MM.1S (cell line): Measurements from ENCODE around the gene DNASE1L3.

Experiments used
- DNase-seq: peaks from one replicate; pipeline ENCODE4 v3.0.0-alpha.2; 2015
- H2AFZ ChIP-seq: fragments of 300-600 bp; sonication (generic); 2 replicates; pipeline ENCODE4 v1.6.0; 2016; ENCODE audit warnings: antibody characterized with exemption, low read length
- H3F3A ChIP-seq: fragments of 300-600 bp; sonication (generic); 2 replicates; pipeline ENCODE4 v1.6.1; 2016; ENCODE audit warnings: mild to moderate bottlenecking, antibody characterized with exemption, low read length, moderate library complexity, mixed read lengths; ENCODE audit not compliant: insufficient read depth
- H3K27ac ChIP-seq: fragments of 300-600 bp; sonication (generic); 2 replicates; pipeline ENCODE4 v1.5.1; 2016; ENCODE audit warnings: mild to moderate bottlenecking, low read length
- H3K27me3 ChIP-seq: fragments of 300-600 bp; sonication (generic); replicated peaks from 2 replicates; pipeline ENCODE4 v1.6.0; 2016; ENCODE audit warnings: low read length; ENCODE audit not compliant: insufficient read depth
- H3K36me3 ChIP-seq: fragments of 300-600 bp; sonication (generic); replicated peaks from 2 replicates; pipeline ENCODE4 v1.6.1; 2016; ENCODE audit warnings: mild to moderate bottlenecking, low read length, mixed read lengths; ENCODE audit not compliant: insufficient read depth
- H3K4me1 ChIP-seq: fragments of 300-600 bp; sonication (generic); 2 replicates; pipeline ENCODE4 v1.6.1; 2016; ENCODE audit warnings: low read length, mixed read lengths
- H3K4me2 ChIP-seq: fragments of 300-600 bp; sonication (generic); 2 replicates; pipeline ENCODE4 v1.6.0; 2016; ENCODE audit warnings: low read depth, low read length
- H3K4me3 ChIP-seq: fragments of 300-600 bp; sonication (generic); 2 replicates; pipeline ENCODE4 v1.5.1; 2016; ENCODE audit warnings: low read length, mixed read lengths
- H3K79me2 ChIP-seq: fragments of 300-600 bp; sonication (generic); 2 replicates; pipeline ENCODE4 v1.6.1; 2016; ENCODE audit warnings: mixed run types, low read length, mixed read lengths
- H3K9ac ChIP-seq: fragments of 300-600 bp; sonication (generic); 2 replicates; pipeline ENCODE4 v1.6.1; 2016; ENCODE audit warnings: low read length, mixed read lengths
- H3K9me2 ChIP-seq: fragments of 300-600 bp; sonication (generic); replicated peaks from 2 replicates; pipeline ENCODE4 v1.6.1; 2016; ENCODE audit warnings: mild to moderate bottlenecking, low read length, mixed read lengths; ENCODE audit not compliant: insufficient read depth
- H3K9me3 ChIP-seq: fragments of 300-600 bp; sonication (generic); replicated peaks from 2 replicates; pipeline ENCODE4 v1.6.1; 2016; ENCODE audit warnings: mild to moderate bottlenecking, low read length, mixed read lengths; ENCODE audit not compliant: insufficient read depth
- H4K20me1 ChIP-seq: fragments of 300-600 bp; sonication (generic); 2 replicates; pipeline ENCODE4 v1.6.1; 2016; ENCODE audit warnings: mild to moderate bottlenecking, low read length, moderate library complexity, mixed read lengths; ENCODE audit not compliant: insufficient read depth
- EZH2 ChIP-seq: fragments of 300-600 bp; sonication (generic); optimal IDR thresholded peaks from 2 replicates; pipeline ENCODE3; 2017; ENCODE audit warnings: low read depth, mild to moderate bottlenecking, antibody characterized with exemption, low read length, mixed read lengths
- EZH2phosphoT487 ChIP-seq: fragments of 300-600 bp; sonication (generic); IDR thresholded peaks from 2 replicates; pipeline ENCODE4 v1.6.1; 2018; ENCODE audit warnings: antibody characterized with exemption, low read length
- TF ChIP-seq, protein P1 (sequence below): fragments of 300-600 bp; sonication (generic); IDR thresholded peaks from 2 replicates; pipeline ENCODE4 v1.5.1; 2016; ENCODE audit warnings: antibody characterized with exemption, low read length, mixed read lengths

The DNASE1L3 gene

DNA sequence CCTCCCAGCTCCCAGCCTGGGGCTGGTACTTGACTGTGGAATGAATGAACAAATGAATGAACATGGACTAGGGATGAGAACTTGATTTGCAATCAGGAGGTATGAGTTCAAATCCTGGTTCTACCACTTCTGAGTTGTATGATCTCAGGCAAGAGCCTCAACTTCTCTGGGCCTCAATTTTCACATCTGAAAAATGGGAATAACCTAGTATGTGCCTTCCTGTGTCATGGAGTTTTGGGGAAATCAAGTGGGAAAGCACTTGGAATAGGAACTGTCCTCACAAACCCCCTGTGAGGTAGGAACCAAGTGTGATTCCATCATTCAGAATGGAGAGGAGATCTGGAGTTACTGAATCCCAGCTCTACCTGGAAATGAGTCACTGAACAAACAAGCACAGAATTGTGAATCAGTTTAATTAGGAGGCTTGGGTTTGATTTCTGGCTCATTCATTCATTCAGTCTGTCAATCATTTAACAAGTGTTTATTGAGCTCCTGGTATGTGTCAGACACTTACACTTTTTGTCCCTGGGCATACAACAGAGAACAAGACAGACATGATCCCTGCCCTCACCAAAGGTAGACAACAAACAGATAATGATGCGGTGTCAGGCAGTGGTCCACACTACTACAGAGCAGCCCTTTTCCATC is 29.7 kb downstream of the DNASE1L3 start:
- Histone ChIP-seq H3K9ac (no peak overlapping the region), H4K20me1 (no peaks in the 10 kb centered on the region), H3K9me3 (no peaks in the 10 kb centered on the region), H3K27ac (no peak overlapping the region), H3F3A (no peaks in the 10 kb centered on the region), H3K4me3 (no peak overlapping the region), H3K36me3 (no peaks in the 10 kb centered on the region), H3K4me1 (0 out of 2 replicates have a peak, but pooled peaks cover 8% of the 10 kb centered on the region), H3K27me3 (no peaks in the 10 kb centered on the region), H3K79me2 (no peaks in the 10 kb centered on the region), H3K9me2 (no peaks in the 10 kb centered on the region), H3K4me2 (no peak overlapping the region), H2AFZ (no peak overlapping the region)
- no peak for DNase-seq
- no peak for TF ChIP-seq EZH2phosphoT487
- no peak for TF ChIP-seq EZH2

DNA sequence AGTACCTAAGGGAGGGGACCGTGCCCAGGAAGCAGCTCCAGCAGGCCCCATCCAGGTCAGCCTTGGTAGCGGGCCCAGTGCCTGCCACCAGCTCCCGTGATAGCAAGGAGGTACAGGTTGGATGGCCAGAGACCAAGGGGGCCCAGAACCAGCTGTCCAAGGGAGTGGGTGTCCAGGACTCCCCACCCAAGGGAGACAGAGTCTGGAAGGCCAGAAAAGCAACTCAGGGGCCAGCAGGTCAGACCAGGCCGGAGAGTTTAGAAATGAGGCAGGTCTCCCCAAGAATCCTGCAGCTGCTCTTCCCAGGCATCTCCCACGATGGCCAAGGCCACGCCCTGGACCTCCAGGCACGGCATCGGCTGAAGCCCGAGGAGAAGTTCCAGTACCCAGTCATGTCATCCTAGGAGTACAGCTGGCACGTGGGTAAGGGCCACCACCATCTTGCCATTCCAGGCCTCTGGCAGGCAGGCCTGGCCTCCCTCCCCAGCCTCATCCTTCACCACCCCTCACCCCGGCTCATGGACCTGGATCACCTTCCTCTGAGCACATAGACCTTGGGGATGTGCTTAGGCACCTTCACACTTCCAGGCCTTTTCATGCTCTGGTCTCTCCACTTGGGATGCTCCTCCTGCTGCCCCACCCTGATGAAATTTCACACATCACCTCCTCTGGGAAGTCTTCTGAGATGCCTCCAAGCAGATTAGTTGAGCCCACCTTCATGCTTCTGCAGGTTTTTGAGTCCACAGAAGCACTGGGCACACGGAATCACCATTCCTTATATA is 30.5 kb downstream of the DNASE1L3 start:
- Histone ChIP-seq H3K9me3 (no peaks in the 10 kb centered on the region), H3K4me1 (0 out of 2 replicates have a peak, but pooled peaks cover 8% of the 10 kb centered on the region), H3K4me2 (no peak overlapping the region)

DNA sequence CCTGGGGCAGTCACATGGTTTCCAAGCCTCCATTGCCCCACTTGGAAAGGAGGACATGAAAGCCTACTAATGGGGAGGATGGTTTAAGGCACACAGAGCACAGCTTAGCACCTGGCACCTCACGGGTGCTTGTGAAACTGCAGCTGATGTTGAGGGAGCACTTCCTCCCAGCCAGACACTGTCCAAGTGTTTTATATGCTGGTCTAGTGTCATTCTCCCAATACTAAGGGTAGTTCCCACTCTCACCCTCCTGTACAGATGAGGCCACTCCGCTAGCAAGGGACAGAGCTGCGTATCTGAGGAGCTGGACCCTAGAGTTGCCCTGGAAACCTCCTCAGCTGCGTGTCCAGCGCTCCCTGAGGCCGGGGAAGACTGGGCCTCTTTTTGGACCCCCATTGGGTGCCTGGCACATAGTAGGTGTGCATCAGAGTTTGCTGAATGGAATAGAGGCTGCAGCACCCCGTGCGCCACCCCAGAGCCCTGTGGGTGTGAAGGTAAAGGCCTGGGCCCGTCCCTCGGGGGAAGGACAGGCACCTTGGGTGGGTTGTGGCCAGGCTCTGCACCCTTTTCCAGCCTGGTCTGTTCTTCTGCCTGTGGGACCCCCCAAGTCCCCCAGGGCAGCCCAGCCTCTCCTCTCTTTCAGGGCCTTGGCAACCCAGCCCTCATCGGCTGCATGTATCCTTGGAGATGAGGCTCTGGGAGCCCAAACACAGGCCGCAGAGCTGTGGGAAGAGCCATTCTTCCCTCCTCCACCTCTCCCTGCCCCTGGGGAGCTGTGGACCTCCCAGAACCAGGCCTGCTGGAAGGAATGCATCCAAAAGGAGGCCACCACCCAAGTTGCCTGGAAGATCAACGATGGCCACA is 31.3 kb downstream of the DNASE1L3 start:
- Histone ChIP-seq H3K79me2 (no peaks in the 10 kb centered on the region), H3K4me3 (no peak overlapping the region), H4K20me1 (no peaks in the 10 kb centered on the region), H3K36me3 (no peaks in the 10 kb centered on the region), H3K9me3 (no peaks in the 10 kb centered on the region), H3K9ac (no peak overlapping the region), H3K27ac (no peak overlapping the region), H3K4me1 (0 out of 2 replicates have a peak, but pooled peaks cover 8% of the 10 kb centered on the region), H2AFZ (no peak overlapping the region), H3F3A (no peaks in the 10 kb centered on the region), H3K9me2 (no peaks in the 10 kb centered on the region), H3K27me3 (no peaks in the 10 kb centered on the region; the same call in 1 of the 2 replicates), H3K4me2 (no peak overlapping the region)
- no peak for DNase-seq
- TF ChIP-seq EZH2 = no peak
- TF ChIP-seq EZH2phosphoT487 = no peak
- TF ChIP-seq, protein P1, sequence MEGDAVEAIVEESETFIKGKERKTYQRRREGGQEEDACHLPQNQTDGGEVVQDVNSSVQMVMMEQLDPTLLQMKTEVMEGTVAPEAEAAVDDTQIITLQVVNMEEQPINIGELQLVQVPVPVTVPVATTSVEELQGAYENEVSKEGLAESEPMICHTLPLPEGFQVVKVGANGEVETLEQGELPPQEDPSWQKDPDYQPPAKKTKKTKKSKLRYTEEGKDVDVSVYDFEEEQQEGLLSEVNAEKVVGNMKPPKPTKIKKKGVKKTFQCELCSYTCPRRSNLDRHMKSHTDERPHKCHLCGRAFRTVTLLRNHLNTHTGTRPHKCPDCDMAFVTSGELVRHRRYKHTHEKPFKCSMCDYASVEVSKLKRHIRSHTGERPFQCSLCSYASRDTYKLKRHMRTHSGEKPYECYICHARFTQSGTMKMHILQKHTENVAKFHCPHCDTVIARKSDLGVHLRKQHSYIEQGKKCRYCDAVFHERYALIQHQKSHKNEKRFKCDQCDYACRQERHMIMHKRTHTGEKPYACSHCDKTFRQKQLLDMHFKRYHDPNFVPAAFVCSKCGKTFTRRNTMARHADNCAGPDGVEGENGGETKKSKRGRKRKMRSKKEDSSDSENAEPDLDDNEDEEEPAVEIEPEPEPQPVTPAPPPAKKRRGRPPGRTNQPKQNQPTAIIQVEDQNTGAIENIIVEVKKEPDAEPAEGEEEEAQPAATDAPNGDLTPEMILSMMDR = no peak

More for the DNA sequence above, 30.5 kb downstream of the DNASE1L3 start:
- no peaks in the 10 kb centered on the region for H3K27me3 ChIP-seq
- no peaks in the 10 kb centered on the region for H4K20me1 ChIP-seq
- TF ChIP-seq EZH2 = no peak
- TF ChIP-seq, protein P1 = no peak
- TF ChIP-seq EZH2phosphoT487 = no peak
- DNase-seq = no peak
- no peak overlapping the region for H3K9ac ChIP-seq
- no peak overlapping the region for H3K4me3 ChIP-seq
- H3K36me3 ChIP-seq = no peaks in the 10 kb centered on the region
- no peak overlapping the region for H3K27ac ChIP-seq
- no peaks in the 10 kb centered on the region for H3K9me2 ChIP-seq
- H3F3A ChIP-seq = no peaks in the 10 kb centered on the region
- H2AFZ ChIP-seq = no peak overlapping the region
- H3K79me2 ChIP-seq = no peaks in the 10 kb centered on the region
